ENCODE measurements around the gene SLC35E2B.
"Not testable (repeated sequence)": the region's sequence is repeated elsewhere in the genome, so short reads cannot be mapped to it uniquely, and the experiment has no call there.

The SLC35E2B gene

DNA sequence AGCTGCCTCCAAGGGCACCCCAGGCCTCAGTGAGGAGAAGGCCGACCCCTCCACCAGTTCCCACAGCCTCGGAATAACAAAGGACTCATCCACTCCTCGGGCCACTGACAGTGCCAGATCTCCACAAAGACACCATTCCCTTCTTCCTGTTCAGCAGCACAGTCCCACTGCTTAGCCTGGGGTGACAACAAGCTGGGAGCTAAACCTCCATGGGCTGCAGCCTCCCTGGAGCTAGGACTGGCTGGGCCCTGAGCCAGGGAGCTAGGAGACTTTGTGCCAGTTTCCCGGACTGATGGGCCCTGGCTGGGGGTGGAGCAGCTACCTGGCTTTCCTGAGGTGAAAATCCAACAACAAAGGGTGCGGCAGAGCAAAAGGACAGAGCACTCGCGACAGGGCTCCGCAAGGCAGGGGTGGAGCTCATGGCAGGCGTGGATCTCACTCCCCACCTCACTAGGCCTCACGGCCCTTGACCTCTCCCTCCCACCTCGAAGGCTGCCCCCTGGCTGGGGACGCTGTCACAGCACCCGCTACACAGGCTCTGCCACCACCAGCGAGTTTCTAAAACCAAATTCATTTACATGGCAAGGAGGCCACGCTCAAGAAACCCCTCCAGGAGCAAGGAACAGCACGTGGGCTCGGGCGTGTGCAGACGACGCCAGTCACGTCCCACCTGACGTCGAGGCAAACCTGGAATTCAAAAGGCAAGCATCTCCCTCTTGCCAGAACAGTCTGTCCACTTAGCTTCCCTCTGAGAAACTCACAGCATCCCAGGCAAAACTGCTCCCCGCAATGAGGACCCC, 13.8 kb downstream of the SLC35E2B start:
- H3K27ac ChIP-seq: peak overlapping the region; percentile 34; the same call in 1 of the 2 replicates
- H3K4me2 ChIP-seq: peak overlapping the region; percentile 50; the same call in 1 of the 2 replicates
- no peaks in the 10 kb centered on the region for H3K36me3 ChIP-seq (ENCODE audit: insufficient read depth)
- H4K20me1 ChIP-seq (ENCODE audit: insufficient read depth): no peaks in the 10 kb centered on the region
- H3K79me2 ChIP-seq (ENCODE audit: insufficient read depth, low read depth): peaks cover 10% of the 10 kb centered on the region; the same call in 1 of the 2 replicates
- H3K27me3 ChIP-seq (ENCODE audit: insufficient read depth, low read depth): no peaks in the 10 kb centered on the region
- H3K4me3 ChIP-seq (IDR thresholded peaks at IDR 0.05; ENCODE audit: insufficient read depth, low read depth, low read length): no peak overlapping the region
- peak overlapping the region; percentile 13; the same call in 1 of the 2 replicates for H3K9ac ChIP-seq
- TF ChIP-seq CTCF (conservative IDR thresholded peaks at IDR 0.05; ENCODE audit: low read depth, low read length): peak; percentile 58
- peak overlapping the region; percentile 5; the same call in 1 of the 2 replicates for H2AFZ ChIP-seq (ENCODE audit: low read depth)
- peaks cover 24% of the 10 kb centered on the region for H3K4me1 ChIP-seq (ENCODE audit: low read depth, poor library complexity, severe bottlenecking)

- Histone ChIP-seq H2AFZ (ENCODE audit: low read depth) (peak overlapping the region; percentile 5; the same call in 1 of the 2 replicates), H3K4me3 (IDR thresholded peaks at IDR 0.05; ENCODE audit: insufficient read depth, low read depth, low read length) (no peak overlapping the region), H3K4me2 (peak overlapping the region; percentile 50; the same call in 1 of the 2 replicates), H3K36me3 (ENCODE audit: insufficient read depth) (no peaks in the 10 kb centered on the region), H3K27me3 (ENCODE audit: insufficient read depth, low read depth) (no peaks in the 10 kb centered on the region), H3K9ac (peak overlapping the region; percentile 13; the same call in 1 of the 2 replicates), H4K20me1 (ENCODE audit: insufficient read depth) (no peaks in the 10 kb centered on the region), H3K27ac (peak overlapping the region; percentile 34), H3K4me1 (ENCODE audit: low read depth, poor library complexity, severe bottlenecking) (peaks cover 24% of the 10 kb centered on the region), H3K79me2 (ENCODE audit: insufficient read depth, low read depth) (peaks cover 8% of the 10 kb centered on the region; the same call in 1 of the 2 replicates)
- no peak for TF ChIP-seq CTCF (conservative IDR thresholded peaks at IDR 0.05; ENCODE audit: low read depth, low read length)
Measured at GRCh38 chr1:1677718-1678580, 14.6 kb downstream of the SLC35E2B start.

GRCh38 chr1:1676087-1676486, 16.5 kb downstream of the SLC35E2B start:
- not testable (repeated sequence) for H3K4me2 ChIP-seq; H3K79me2 ChIP-seq (ENCODE audit: insufficient read depth, low read depth); H2AFZ ChIP-seq (ENCODE audit: low read depth); H3K9ac ChIP-seq; H4K20me1 ChIP-seq (ENCODE audit: insufficient read depth); H3K36me3 ChIP-seq (ENCODE audit: insufficient read depth); H3K4me3 ChIP-seq (IDR thresholded peaks at IDR 0.05; ENCODE audit: insufficient read depth, low read depth, low read length); H3K27me3 ChIP-seq (ENCODE audit: insufficient read depth, low read depth)
- Histone ChIP-seq H3K4me1 (ENCODE audit: low read depth, poor library complexity, severe bottlenecking) (peaks cover 24% of the 10 kb centered on the region), H3K27ac (peak overlapping the region; percentile 56; the same call in 1 of the 2 replicates)

- H2AFZ ChIP-seq (ENCODE audit: low read depth); H3K79me2 ChIP-seq (ENCODE audit: insufficient read depth, low read depth); H3K27ac ChIP-seq; H3K9ac ChIP-seq; H3K36me3 ChIP-seq (ENCODE audit: insufficient read depth); H4K20me1 ChIP-seq (ENCODE audit: insufficient read depth); H3K27me3 ChIP-seq (ENCODE audit: insufficient read depth, low read depth); H3K4me2 ChIP-seq; H3K4me3 ChIP-seq (IDR thresholded peaks at IDR 0.05; ENCODE audit: insufficient read depth, low read depth, low read length): not testable (repeated sequence)
- H3K4me1 ChIP-seq (ENCODE audit: low read depth, poor library complexity, severe bottlenecking): peaks cover 24% of the 10 kb centered on the region
Measured at GRCh38 chr1:1675218-1675617, 17.4 kb downstream of the SLC35E2B start.

- H3K4me3 ChIP-seq (IDR thresholded peaks at IDR 0.05; ENCODE audit: insufficient read depth, low read depth, low read length): not testable (repeated sequence)
Measured at GRCh38 chr1:1674806-1675205, 17.8 kb downstream of the SLC35E2B start.

More at GRCh38 chr1:1674806-1675205, 17.8 kb downstream of the SLC35E2B start:
- not testable (repeated sequence) for H3K36me3 ChIP-seq (ENCODE audit: insufficient read depth); H3K9ac ChIP-seq; H2AFZ ChIP-seq (ENCODE audit: low read depth); H4K20me1 ChIP-seq (ENCODE audit: insufficient read depth); H3K4me2 ChIP-seq; H3K27me3 ChIP-seq (ENCODE audit: insufficient read depth, low read depth); H3K79me2 ChIP-seq (ENCODE audit: insufficient read depth, low read depth); H3K27ac ChIP-seq
- peaks cover 24% of the 10 kb centered on the region for H3K4me1 ChIP-seq (ENCODE audit: low read depth, poor library complexity, severe bottlenecking)
